Measurements from ENCODE around the gene FGR. TPM values are rescaled to one million over a fixed set of nuclear protein-coding genes. Genes with fewer than 3 reads are reported as not detected.

Gene FGR
- total RNA-seq, 1 donor from 2014 or later, result 149 TPM

GRCh38 chr1:27594564-27595510 is 40.1 kb downstream of the FGR start:
- ATAC-seq, result no peak
- no peak for DNase-seq
- no peak for TF ChIP-seq CTCF (IDR thresholded peaks at IDR 0.05)
- Histone ChIP-seq H3K9me3 (no peaks in the 10 kb centered on the region), H3K4me1 (peaks cover 56% of the 10 kb centered on the region), H3K27me3 (no peaks in the 10 kb centered on the region), H3K27ac (no peak overlapping the region), H3K4me3 (no peak overlapping the region), H3K36me3 (no peaks in the 10 kb centered on the region)
- intact Hi-C loops (cut with DNase I), result no loop called here

- H3K27ac ChIP-seq, result no peak overlapping the region
- H3K9me3 ChIP-seq, result no peaks in the 10 kb centered on the region
- H3K27me3 ChIP-seq, result no peaks in the 10 kb centered on the region
- no peak for TF ChIP-seq CTCF (IDR thresholded peaks at IDR 0.05)
- ATAC-seq (no peak), DNase-seq (no peak)
- no peak overlapping the region for H3K4me3 ChIP-seq
- no peaks in the 10 kb centered on the region for H3K36me3 ChIP-seq
- intact Hi-C loops (cut with DNase I), result no loop called here
- H3K4me1 ChIP-seq, result peaks cover 56% of the 10 kb centered on the region
Measured at GRCh38 chr1:27593678-27594563, 41.1 kb downstream of the FGR start.

GRCh38 chr1:27592931-27593677 is 41.9 kb downstream of the FGR start:
- H3K4me1 ChIP-seq, result peaks cover 53% of the 10 kb centered on the region
- H3K9me3 ChIP-seq, result no peaks in the 10 kb centered on the region
- H3K27ac ChIP-seq, result no peak overlapping the region
- no peaks in the 10 kb centered on the region for H3K36me3 ChIP-seq
- no peak for ATAC-seq
- H3K27me3 ChIP-seq, result no peaks in the 10 kb centered on the region
- H3K4me3 ChIP-seq, result no peak overlapping the region
- no peak for TF ChIP-seq CTCF (IDR thresholded peaks at IDR 0.05)
- DNase-seq, result no peak
- intact Hi-C loops (cut with DNase I), result no loop called here

GRCh38 chr1:27592232-27592930 is 42.6 kb downstream of the FGR start:
- H3K27ac ChIP-seq, result no peak overlapping the region
- DNase-seq (no peak), ATAC-seq (no peak)
- H3K4me1 ChIP-seq, result peaks cover 45% of the 10 kb centered on the region
- H3K27me3 ChIP-seq, result no peaks in the 10 kb centered on the region
- no peaks in the 10 kb centered on the region for H3K9me3 ChIP-seq
- H3K4me3 ChIP-seq, result no peak overlapping the region
- H3K36me3 ChIP-seq, result no peaks in the 10 kb centered on the region
- no peak for TF ChIP-seq CTCF (IDR thresholded peaks at IDR 0.05)
- intact Hi-C loops (cut with DNase I), result no loop called here

- ATAC-seq (no peak), DNase-seq (no peak)
- H3K27ac ChIP-seq, result no peak overlapping the region
- H3K4me1 ChIP-seq, result peaks cover 45% of the 10 kb centered on the region
- intact Hi-C loops (cut with DNase I), result no loop called here
- TF ChIP-seq CTCF (IDR thresholded peaks at IDR 0.05), result no peak
- H3K27me3 ChIP-seq, result no peaks in the 10 kb centered on the region
- H3K9me3 ChIP-seq, result no peaks in the 10 kb centered on the region
- H3K36me3 ChIP-seq, result no peaks in the 10 kb centered on the region
- H3K4me3 ChIP-seq, result no peak overlapping the region
Measured at GRCh38 chr1:27591622-27592021, 43.4 kb downstream of the FGR start.

Data from upper lobe of right lung (tissue), 1 donor.